Endodermal cell (in vitro differentiated cells): ENCODE measurements around the gene IKZF1. TPM values are rescaled to one million over a fixed set of nuclear protein-coding genes. Genes with fewer than 3 reads are reported as not detected.
A peak's percentile ranks its signal among the peaks of the same experiment; 100 is the strongest.

Experiments
- DNase-seq: peaks from one replicate; pipeline ENCODE4 v3.0.0-alpha.2; 2017
- H3K27ac ChIP-seq: 2 replicates; pipeline ENCODE4 v1.5.1; 2013; ENCODE audit warnings: mild to moderate bottlenecking, low read depth, low read length, moderate library complexity
- H3K27me3 ChIP-seq: 2 replicates; pipeline ENCODE4 v1.6.1; 2013; ENCODE audit warnings: mild to moderate bottlenecking, low read length, moderate library complexity; ENCODE audit not compliant: insufficient read depth, control insufficient read depth, poor library complexity, severe bottlenecking
- H3K36me3 ChIP-seq: 2 replicates; pipeline ENCODE4 v1.7.0; 2013; ENCODE audit warnings: mild to moderate bottlenecking, low read length, moderate library complexity; ENCODE audit not compliant: control insufficient read depth, insufficient read depth
- H3K4me1 ChIP-seq: one replicate; pipeline ENCODE4 v1.7.0; 2013; ENCODE audit warnings: low read length; ENCODE audit not compliant: control insufficient read depth, insufficient read depth
- H3K4me3 ChIP-seq: 2 replicates; pipeline ENCODE4 v1.5.1; 2013; ENCODE audit warnings: mild to moderate bottlenecking, low read length, moderate library complexity
- H3K9ac ChIP-seq: 2 replicates; pipeline ENCODE4 v1.6.1; 2013; ENCODE audit warnings: mild to moderate bottlenecking, low read length, moderate library complexity; ENCODE audit not compliant: poor library complexity, severe bottlenecking; ENCODE audit errors: extremely low read depth
- H3K9me3 ChIP-seq: 2 replicates; pipeline ENCODE4 v1.6.1; 2013; ENCODE audit warnings: mild to moderate bottlenecking, low read length, moderate library complexity; ENCODE audit not compliant: control insufficient read depth
- H3K27ac Mint-ChIP-seq: 2 replicates; pipeline ENCODE4 v1.8.0; 2020; ENCODE audit warnings: mixed read lengths
- H3K27me3 Mint-ChIP-seq: 2 replicates; pipeline ENCODE4 v1.8.0; 2021; ENCODE audit warnings: mild to moderate bottlenecking, mixed read lengths; ENCODE audit not compliant: insufficient read depth
- H3K36me3 Mint-ChIP-seq: 2 replicates; pipeline ENCODE4 v1.8.0; 2020; ENCODE audit warnings: low read depth, mixed read lengths
- H3K4me1 Mint-ChIP-seq: 2 replicates; pipeline ENCODE4 v1.8.0; 2020; ENCODE audit warnings: mixed read lengths
- H3K4me3 Mint-ChIP-seq: 2 replicates; pipeline ENCODE4 v1.8.0; 2020; ENCODE audit warnings: mild to moderate bottlenecking, moderate library complexity, mixed read lengths
- H3K9me3 Mint-ChIP-seq: 2 replicates; pipeline ENCODE4 v1.8.0; 2020; ENCODE audit warnings: mild to moderate bottlenecking, mixed read lengths
- CTCF ChIP-seq: fragments of 200-600 bp; sonication (generic); conservative IDR thresholded peaks from 2 replicates; pipeline ENCODE4 v1.5.0; 2021; ENCODE audit warnings: antibody characterized with exemption, mild to moderate bottlenecking
- WGBS, 2 experiments: methylation state at CpG; one replicate each; pipeline versions ENCODE4 v1.1.5 to v1.1.7; 2013; ENCODE audit warnings: missing lambda C conversion rate in 2 of 2, mixed read lengths in 1 of 2; ENCODE audit not compliant: insufficient coverage in 1 of 2, insufficient read length in 1 of 2; 5-methylcytosine and 5-hydroxymethylcytosine counted together
- total RNA-seq, 2 donors: library from RNA; stranded (reverse); fragmentation: NEBNext Ultra II Directional in 1 of 2; extraction: Animal tissue kit (Norgen Biotek cat#: 25700) in 1 of 2; gene quantifications; 2 replicates in 1 of 2; 3 replicates in 1 of 2; pipeline ENCODE4 v1.2.1, GENCODE V29; 2021

The IKZF1 gene
- total RNA-seq, 2 donors from 2014 or later: 0.44 to 0.55 TPM

- no peak for TF ChIP-seq CTCF
- no peak overlapping the region for H3K4me3 Mint-ChIP-seq
- no peaks in the 10 kb centered on the region for H3K27me3 Mint-ChIP-seq
- no peaks in the 10 kb centered on the region for H3K27me3 ChIP-seq
- 83 to 87% methylated on average over 3 of the region's 3 CpGs for WGBS, 2 experiments
- H3K9me3 Mint-ChIP-seq: no peaks in the 10 kb centered on the region
- H3K4me3 ChIP-seq: no peak overlapping the region
- no peaks in the 10 kb centered on the region for H3K36me3 ChIP-seq
- no peaks in the 10 kb centered on the region for H3K4me1 ChIP-seq
- DNase-seq: peak; percentile 49
- no peaks in the 10 kb centered on the region for H3K9me3 ChIP-seq
- no peak overlapping the region for H3K27ac Mint-ChIP-seq
- H3K9ac ChIP-seq: no peak overlapping the region
- H3K4me1 Mint-ChIP-seq: peaks cover 12% of the 10 kb centered on the region
- H3K36me3 Mint-ChIP-seq: no peaks in the 10 kb centered on the region
- no peak overlapping the region for H3K27ac ChIP-seq
These were observed 116.5 kb downstream of the IKZF1 start for GRCh38 chr7:50421043-50421442.

GRCh38 chr7:50422858-50423257 lies 118.3 kb downstream of the IKZF1 start:
- DNase-seq: no peak
- Histone ChIP-seq H3K36me3 (no peaks in the 10 kb centered on the region), H3K4me1 (peaks cover 2% of the 10 kb centered on the region), H3K27me3 (no peaks in the 10 kb centered on the region), H3K4me3 (no peak overlapping the region), H3K9me3 (no peaks in the 10 kb centered on the region), H3K27ac (no peak overlapping the region), H3K9ac (no peak overlapping the region)
- Mint-ChIP-seq H3K4me1 (peaks cover 24% of the 10 kb centered on the region), H3K27ac (no peak overlapping the region), H3K4me3 (no peak overlapping the region), H3K27me3 (no peaks in the 10 kb centered on the region), H3K9me3 (no peaks in the 10 kb centered on the region), H3K36me3 (no peaks in the 10 kb centered on the region)
- 94 to 97% methylated on average over 5 to 6 of the region's 6 CpGs for WGBS, 2 experiments
- TF ChIP-seq CTCF: no peak

- Mint-ChIP-seq H3K27me3 (no peaks in the 10 kb centered on the region), H3K27ac (no peak overlapping the region), H3K36me3 (no peaks in the 10 kb centered on the region), H3K4me3 (no peak overlapping the region), H3K4me1 (peaks cover 25% of the 10 kb centered on the region), H3K9me3 (no peaks in the 10 kb centered on the region)
- Histone ChIP-seq H3K4me1 (peaks cover 6% of the 10 kb centered on the region), H3K36me3 (no peaks in the 10 kb centered on the region), H3K9me3 (no peaks in the 10 kb centered on the region), H3K27ac (no peak overlapping the region), H3K27me3 (no peaks in the 10 kb centered on the region), H3K9ac (no peak overlapping the region), H3K4me3 (no peak overlapping the region)
- no peak for DNase-seq
- no peak for TF ChIP-seq CTCF
- 70 to 100% methylated on average over 1 to 4 of the region's 4 CpGs for WGBS, 2 experiments
These were observed 119.3 kb downstream of the IKZF1 start for GRCh38 chr7:50423860-50424259.
